ENCODE measurements around the gene RANBP3. TPM values are rescaled to one million over a fixed set of nuclear protein-coding genes. Genes with fewer than 3 reads are reported as not detected.

RANBP3 gene
- total and polyA plus RNA-seq, 2 experiments from 2014 or later: 40.2 to 98.3 TPM

- H3K36me3 ChIP-seq (ENCODE audit: insufficient read depth): no peaks in the 10 kb centered on the region; the same call in 1 of the 2 replicates
- no peaks in the 10 kb centered on the region for H3K27me3 ChIP-seq (ENCODE audit: insufficient read depth)
- ATAC-seq (no peak), DNase-seq (ENCODE audit: low spot score) (no peak)
- no peaks in the 10 kb centered on the region for H3K9me3 Mint-ChIP-seq
- 0 out of 3 replicates have a peak, but pooled peaks cover 3% of the 10 kb centered on the region for H3K4me1 Mint-ChIP-seq
- H3K27ac Mint-ChIP-seq: no peak overlapping the region
- no peak overlapping the region for H3K27ac ChIP-seq (ENCODE audit: low read depth)
- no peak overlapping the region for H3K4me3 Mint-ChIP-seq
- H3K27me3 Mint-ChIP-seq (ENCODE audit: insufficient read depth, low read depth, poor library complexity): peaks cover 12% of the 10 kb centered on the region
- TF ChIP-seq POLR2AphosphoS5 (IDR thresholded peaks at IDR 0.05; ENCODE audit: low read depth) (no peak), ZNF331 (CRISPR knock-in tag; IDR thresholded peaks at IDR 0.05; ENCODE audit: low read depth) (no peak), EZH2 (IDR thresholded peaks at IDR 0.05; ENCODE audit: low read depth, unreplicated experiment) (no peak), REST (IDR thresholded peaks at IDR 0.05; ENCODE audit: unreplicated experiment) (no peak), STAT1 (IDR thresholded peaks at IDR 0.05; ENCODE audit: unreplicated experiment) (no peak), EZH2phosphoT487 (IDR thresholded peaks at IDR 0.05; ENCODE audit: unreplicated experiment) (no peak), NANOG (IDR thresholded peaks at IDR 0.05; ENCODE audit: borderline replicate concordance) (no peak), ZNF462 (CRISPR knock-in tag; IDR thresholded peaks at IDR 0.05) (no peak), ETS1 (IDR thresholded peaks at IDR 0.05) (no peak), CTCF (conservative IDR thresholded peaks at IDR 0.05; ENCODE audit: low read depth in 2 of 2) (no peak)
- H3F3A ChIP-seq (replicated peaks; ENCODE audit: low read depth): 0 out of 2 replicates have a peak, but pooled peaks cover 3% of the 10 kb centered on the region
- no peak overlapping the region for H2AFZ ChIP-seq
- peaks cover 19% of the 10 kb centered on the region; the same call in 1 of the 2 replicates for H4K20me1 ChIP-seq (replicated peaks; ENCODE audit: insufficient read depth)
- H3K4me3 ChIP-seq: no peak overlapping the region
- H3K79me2 ChIP-seq (replicated peaks; ENCODE audit: insufficient read depth): peaks cover 33% of the 10 kb centered on the region
- peaks cover 48% of the 10 kb centered on the region for H3K36me3 Mint-ChIP-seq (ENCODE audit: low read depth)
- H3K4me2 ChIP-seq: no peak overlapping the region
- no peaks in the 10 kb centered on the region for H3K9me2 ChIP-seq (ENCODE audit: insufficient read depth)
- H3K4me1 ChIP-seq (ENCODE audit: insufficient read depth): no peaks in the 10 kb centered on the region
These were observed 43.0 kb downstream of the RANBP3 start for GRCh38 chr19:5934774-5935472.
